Right cardiac atrium (tissue), 5 donors: ENCODE measurements around the gene SLC6A19. TPM values are rescaled to one million over a fixed set of nuclear protein-coding genes. Genes with fewer than 3 reads are reported as not detected.

Experiments used
- ATAC-seq, 2 donors: fragments of 200-7000 bp; cut with Tn5 transposase; one replicate each; pipeline versions ENCODE4 v1.8.0 to v1.9.1; 2020; ENCODE audit warnings: moderate library complexity in 2 of 2, mild to moderate bottlenecking in 1 of 2
- DNase-seq, 3 donors: peaks; one replicate each; pipeline ENCODE4 v3.0.0-alpha.2; 2020
- H3K27ac ChIP-seq: one replicate; pipeline ENCODE4 v1.5.1; 2013; ENCODE audit warnings: mild to moderate bottlenecking, low read length, control low read depth, moderate library complexity
- H3K27me3 ChIP-seq: one replicate; pipeline ENCODE4 v1.6.1; 2013; ENCODE audit not compliant: control insufficient read depth, insufficient read depth
- H3K4me1 ChIP-seq: one replicate; pipeline ENCODE4 v1.6.1; 2013; ENCODE audit warnings: low read length; ENCODE audit not compliant: control insufficient read depth, insufficient read depth
- H3K4me3 ChIP-seq: one replicate; pipeline ENCODE4 v1.5.1; 2013; ENCODE audit warnings: low read length, control low read depth
- H3K9me3 ChIP-seq: one replicate; pipeline ENCODE4 v1.6.1; 2013; ENCODE audit warnings: low read length; ENCODE audit not compliant: control insufficient read depth
- WGBS: extraction: QIAGEN DNeasy Blood & Tissue Kit; methylation state at CpG from one replicate; pipeline ENCODE4 v1.1.7; 2013; 5-methylcytosine and 5-hydroxymethylcytosine counted together
- intact Hi-C, 4 donors: fragments of 100-400 bp; cut with DNase I; formaldehyde crosslinking; loops; one replicate each; pipeline versions ENCODE4 v1.11.0 to v1.14.0; 2022 to 2023
- polyA plus RNA-seq: library from polyadenylated mRNA; stranded (reverse); fragments of 200-250 nt; gene quantifications from one replicate; pipeline ENCODE4 v1.2.3, GENCODE V29; 2013
- total RNA-seq, 4 donors: library from RNA; stranded (reverse); fragmentation: NEBNext Ultra II Directional; extraction: Animal tissue kit (Norgen Biotek cat#: 25700); gene quantifications; one replicate each; pipeline ENCODE4 v1.2.1, GENCODE V29; 2021
- donor health status: healthy with polysubstance abuse.
- donor health status: DM: no; HTN: yes; CAD: no.
- donor health status: DM: no; HTN: no; CAD: no.
- donor health status: DM: no; HTN: yes; CAD: no; lungs with severe emphysema.
- donor health status: DM: yes; HTN: yes; CAD: no.

Gene SLC6A19
- total and polyA plus RNA-seq, 5 donors = not detected

DNA sequence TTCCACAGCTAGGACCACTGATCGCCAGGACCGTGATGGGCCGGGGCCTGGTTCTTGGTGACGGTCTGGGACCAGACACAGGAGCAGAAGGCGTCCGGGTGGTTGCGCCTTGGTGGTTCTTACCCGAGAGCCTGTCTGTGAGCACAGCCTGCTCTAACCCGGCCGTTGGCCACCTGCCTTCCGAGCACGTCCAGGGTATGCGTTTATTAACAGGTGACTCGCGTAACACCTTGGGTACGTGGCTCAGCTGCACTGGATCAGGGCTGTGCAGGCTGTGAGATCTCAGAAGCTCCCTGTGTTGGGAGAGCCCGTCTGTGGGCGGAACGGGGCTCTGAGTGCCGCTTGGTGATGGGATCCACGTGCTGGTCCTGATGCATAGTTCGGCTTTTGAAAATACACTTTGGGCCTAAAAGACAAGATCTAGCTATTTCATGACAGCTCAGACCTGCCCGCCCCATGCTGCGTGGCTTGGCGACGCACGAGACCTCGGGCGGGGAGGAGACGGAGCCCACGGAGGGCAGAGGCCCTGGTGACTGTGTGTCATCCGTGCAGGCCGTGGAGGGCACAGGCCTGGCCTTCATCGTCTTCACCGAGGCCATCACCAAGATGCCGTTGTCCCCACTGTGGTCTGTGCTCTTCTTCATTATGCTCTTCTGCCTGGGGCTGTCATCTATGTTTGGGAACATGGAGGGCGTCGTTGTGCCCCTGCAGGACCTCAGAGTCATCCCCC lies 17.1 kb downstream of the SLC6A19 start:
- H3K27ac ChIP-seq = no peak overlapping the region
- ATAC-seq = no peak
- 86% methylated on average over 38 of the region's 38 CpGs for WGBS
- peak in 2 of 3 donors; percentile 24 to 60 for DNase-seq
- no peaks in the 10 kb centered on the region for H3K4me1 ChIP-seq
- H3K9me3 ChIP-seq = no peaks in the 10 kb centered on the region
- H3K27me3 ChIP-seq = no peaks in the 10 kb centered on the region
- intact Hi-C loops = no loop called here
- no peak overlapping the region for H3K4me3 ChIP-seq

DNA sequence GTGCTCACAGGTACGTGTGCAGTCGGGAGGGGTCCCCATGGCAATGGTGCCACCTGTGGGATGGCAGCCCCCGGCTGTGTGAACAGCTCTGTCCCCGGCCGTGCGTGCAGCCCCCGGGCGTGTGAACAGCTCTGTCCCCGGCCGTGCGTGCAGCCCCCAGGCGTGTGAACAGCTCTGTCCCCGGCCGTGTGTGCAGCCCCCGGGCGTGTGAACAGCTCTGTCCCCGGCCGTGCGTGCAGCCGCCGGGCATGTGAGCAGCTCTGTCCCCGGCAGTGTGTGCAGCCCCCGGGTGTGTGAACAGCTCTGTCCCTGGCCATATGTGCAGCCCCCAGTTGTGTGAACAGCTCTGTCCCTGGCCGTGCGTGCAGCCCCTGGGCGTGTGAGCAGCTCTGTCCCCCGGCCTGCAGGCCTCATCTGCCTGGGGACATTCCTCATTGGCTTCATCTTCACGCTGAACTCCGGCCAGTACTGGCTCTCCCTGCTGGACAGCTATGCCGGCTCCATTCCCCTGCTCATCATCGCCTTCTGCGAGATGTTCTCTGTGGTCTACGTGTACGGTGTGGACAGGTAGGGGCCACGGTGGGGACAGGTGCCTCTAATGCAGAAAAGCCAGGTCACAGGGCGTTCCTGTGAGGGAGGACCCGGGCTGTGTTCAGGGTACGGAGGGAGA lies 17.8 kb downstream of the SLC6A19 start:
- no peaks in the 10 kb centered on the region for H3K4me1 ChIP-seq
- 76% methylated on average over 38 of the region's 38 CpGs for whole genome bisulfite sequencing
- no peak overlapping the region for H3K4me3 ChIP-seq
- H3K9me3 ChIP-seq = no peaks in the 10 kb centered on the region
- intact Hi-C loops = no loop called here
- ATAC-seq (no peak), DNase-seq (peak in 2 of 3 donors; percentile 35 to 43)
- H3K27ac ChIP-seq = no peak overlapping the region
- no peaks in the 10 kb centered on the region for H3K27me3 ChIP-seq

DNA sequence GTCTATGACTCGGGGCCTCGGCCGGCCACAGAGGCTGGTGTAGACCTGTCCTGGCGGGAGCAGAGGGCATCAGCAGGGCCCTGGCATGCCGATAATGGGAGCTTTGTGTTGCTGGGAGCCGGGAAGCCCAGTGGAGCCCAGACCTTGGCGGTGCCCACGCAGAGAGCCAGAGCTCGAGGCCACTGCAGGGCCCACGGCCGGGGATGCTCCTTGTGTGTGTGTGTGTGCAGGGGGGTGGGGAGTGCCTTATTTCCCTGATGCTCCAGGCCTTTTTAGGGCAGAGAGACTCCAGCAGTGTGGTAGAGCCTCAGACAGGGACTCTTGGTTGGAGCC lies 18.3 kb downstream of the SLC6A19 start:
- no peak for ATAC-seq
- intact Hi-C loops = no loop called here
- Histone ChIP-seq H3K27me3 (no peaks in the 10 kb centered on the region), H3K4me3 (no peak overlapping the region), H3K27ac (no peak overlapping the region), H3K4me1 (no peaks in the 10 kb centered on the region), H3K9me3 (no peaks in the 10 kb centered on the region)
- DNase-seq = peak in 2 of 3 donors; percentile 9 to 38
- 78% methylated on average over 11 of the region's 11 CpGs for WGBS

DNA sequence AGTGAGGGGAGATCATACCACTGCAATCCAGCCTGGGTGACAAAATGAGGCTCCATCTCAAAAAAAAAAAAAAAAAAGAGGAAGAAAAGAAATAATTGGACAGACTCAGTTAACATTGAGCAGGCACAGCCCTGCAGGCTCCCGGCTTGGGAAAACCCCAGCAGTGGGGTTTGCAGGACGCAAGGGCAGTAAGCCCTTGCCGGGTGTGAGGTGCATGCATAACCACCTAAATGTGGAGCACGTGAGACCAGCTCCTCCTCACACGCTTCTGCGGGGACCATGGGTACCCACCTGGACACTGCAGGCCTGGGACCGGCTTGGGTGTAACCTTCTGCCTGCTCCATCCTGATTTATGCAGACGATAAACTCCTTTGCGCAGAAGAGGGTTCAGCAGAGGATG lies 19.0 kb downstream of the SLC6A19 start:
- Histone ChIP-seq H3K4me3 (no peak overlapping the region), H3K4me1 (no peaks in the 10 kb centered on the region), H3K9me3 (no peaks in the 10 kb centered on the region), H3K27ac (no peak overlapping the region), H3K27me3 (no peaks in the 10 kb centered on the region)
- 85% methylated on average over 9 of the region's 9 CpGs for WGBS
- ATAC-seq = no peak
- intact Hi-C loops = no loop called here
- DNase-seq = peak in 2 of 3 donors; percentile 13 to 26

DNA sequence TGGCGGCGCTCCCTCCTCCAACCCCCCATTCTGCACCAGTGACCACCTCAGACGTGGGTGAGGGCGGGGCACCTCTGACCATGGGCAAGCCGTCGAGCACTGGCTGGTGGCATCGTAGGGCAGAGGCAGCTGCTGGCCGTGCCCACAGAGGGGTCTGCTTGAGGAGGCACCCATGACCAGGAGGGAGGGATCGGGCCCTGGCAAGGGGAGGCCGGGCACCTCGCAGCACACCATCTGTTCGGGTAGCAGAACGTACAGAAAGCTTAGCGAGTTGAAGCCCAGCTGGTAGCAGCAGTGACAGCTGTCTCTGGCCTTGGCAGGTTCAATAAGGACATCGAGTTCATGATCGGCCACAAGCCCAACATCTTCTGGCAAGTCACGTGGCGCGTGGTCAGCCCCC lies 19.4 kb downstream of the SLC6A19 start:
- intact Hi-C loops = no loop called here
- WGBS = 88% methylated on average over 19 of the region's 19 CpGs

DNA sequence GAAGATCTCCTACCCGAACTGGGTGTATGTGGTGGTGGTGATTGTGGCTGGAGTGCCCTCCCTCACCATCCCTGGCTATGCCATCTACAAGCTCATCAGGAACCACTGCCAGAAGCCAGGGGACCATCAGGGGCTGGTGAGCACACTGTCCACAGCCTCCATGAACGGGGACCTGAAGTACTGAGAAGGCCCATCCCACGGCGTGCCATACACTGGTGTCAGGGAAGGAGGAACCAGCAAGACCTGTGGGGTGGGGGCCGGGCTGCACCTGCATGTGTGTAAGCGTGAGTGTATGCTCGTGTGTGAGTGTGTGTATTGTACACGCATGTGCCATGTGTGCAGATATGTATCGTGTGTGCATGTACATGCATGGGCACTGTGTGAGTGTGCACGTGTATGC lies 20.3 kb downstream of the SLC6A19 start:
- 90% methylated on average over 10 of the region's 10 CpGs for WGBS
- H3K27me3 ChIP-seq = no peaks in the 10 kb centered on the region
- no peaks in the 10 kb centered on the region for H3K9me3 ChIP-seq
- no peak overlapping the region for H3K4me3 ChIP-seq
- DNase-seq (peak in 2 of 3 donors; percentile 3 to 19), ATAC-seq (no peak)
- intact Hi-C loops = no loop called here
- H3K27ac ChIP-seq = no peak overlapping the region
- no peaks in the 10 kb centered on the region for H3K4me1 ChIP-seq

More for the DNA sequence above, 19.4 kb downstream of the SLC6A19 start:
- ATAC-seq (no peak), DNase-seq (peak in 1 of 3 donors; percentile 30)
- H3K9me3 ChIP-seq = no peaks in the 10 kb centered on the region
- H3K27me3 ChIP-seq = no peaks in the 10 kb centered on the region
- H3K4me1 ChIP-seq = no peaks in the 10 kb centered on the region
- no peak overlapping the region for H3K4me3 ChIP-seq
- H3K27ac ChIP-seq = no peak overlapping the region

DNA sequence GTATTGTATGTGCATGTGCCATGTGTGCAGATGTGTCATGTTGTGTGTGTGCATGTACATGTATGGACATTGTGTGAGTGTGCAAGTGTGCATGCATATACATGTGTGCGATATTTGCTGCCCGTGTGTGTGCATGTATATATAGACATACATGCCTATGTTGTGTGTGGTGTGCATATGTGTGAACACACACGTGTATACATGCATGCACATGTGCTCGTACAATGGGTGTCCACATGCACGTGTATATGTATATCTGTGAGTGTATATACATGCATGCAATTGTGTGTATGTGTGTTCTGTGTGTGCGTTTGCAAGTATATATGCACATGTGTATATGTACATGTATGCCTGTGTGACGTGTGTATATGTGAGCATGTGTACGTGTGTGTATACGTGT lies 20.8 kb downstream of the SLC6A19 start:
- H3K4me3 ChIP-seq = no peak overlapping the region
- intact Hi-C loops = no loop called here
- H3K27ac ChIP-seq = no peak overlapping the region
- H3K27me3 ChIP-seq = no peaks in the 10 kb centered on the region
- DNase-seq = no peak
- H3K4me1 ChIP-seq = no peaks in the 10 kb centered on the region
- 95% methylated on average over 9 of the region's 9 CpGs for WGBS
- ATAC-seq = no peak
- no peaks in the 10 kb centered on the region for H3K9me3 ChIP-seq

DNA sequence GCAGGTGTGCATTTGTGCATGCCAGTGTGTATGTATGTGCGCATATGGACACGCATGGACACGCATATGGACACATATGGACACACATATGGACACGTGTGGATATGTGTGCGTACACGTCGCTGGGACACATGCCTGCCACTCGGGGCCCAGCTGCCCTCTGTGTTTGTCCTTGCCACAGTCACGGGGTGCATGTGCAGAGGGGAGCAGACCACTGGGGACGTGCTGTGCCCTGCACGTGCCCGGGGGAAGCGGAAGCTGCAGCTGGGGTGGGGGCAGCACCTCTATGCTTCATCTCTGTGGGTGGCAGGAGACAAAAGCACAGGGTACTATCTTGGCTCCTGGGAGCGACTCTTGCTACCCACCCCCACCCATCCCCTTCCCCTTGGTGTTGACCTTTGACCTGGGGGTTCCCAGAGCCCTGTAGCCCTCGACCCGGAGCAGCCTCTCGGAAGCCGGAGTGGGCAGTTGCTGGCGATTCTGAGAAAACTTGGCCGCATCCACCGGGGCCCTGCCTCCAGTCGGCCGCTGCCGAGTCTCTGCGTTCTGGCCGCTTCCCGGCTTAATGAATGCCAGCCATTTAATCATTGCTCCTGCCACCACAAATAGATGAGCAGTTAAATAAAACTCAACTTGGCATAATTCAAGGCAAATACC lies 21.4 kb downstream of the SLC6A19 start:
- ATAC-seq = no peak
- no peaks in the 10 kb centered on the region for H3K27me3 ChIP-seq

DNA sequence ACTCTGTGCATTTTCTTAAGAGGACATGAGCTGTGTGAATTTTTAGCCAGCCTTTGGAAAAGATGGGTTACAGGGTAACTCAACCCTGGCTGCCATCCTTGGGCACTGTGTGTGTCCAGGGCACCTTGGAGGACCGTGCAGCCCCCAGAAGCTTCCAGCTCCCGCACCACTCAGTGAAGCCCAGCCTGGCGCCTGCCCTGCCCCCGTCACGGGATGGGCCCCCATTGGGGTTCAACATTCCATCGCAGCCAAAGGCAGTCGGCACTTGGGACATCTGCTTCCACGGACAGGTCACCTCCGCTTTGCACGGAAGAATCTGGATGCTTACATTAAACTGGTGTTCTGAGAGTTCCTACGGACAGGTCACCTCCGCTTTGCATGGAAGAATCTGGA lies 21.9 kb downstream of the SLC6A19 start:
- H3K27me3 ChIP-seq = no peaks in the 10 kb centered on the region
- DNase-seq = peak in 2 of 3 donors; percentile 14 to 30
- no peaks in the 10 kb centered on the region for H3K9me3 ChIP-seq
- H3K4me3 ChIP-seq = no peak overlapping the region
- WGBS = 80% methylated on average over 12 of the region's 12 CpGs
- ATAC-seq = no peak
- no peak overlapping the region for H3K27ac ChIP-seq
- no peaks in the 10 kb centered on the region for H3K4me1 ChIP-seq
- intact Hi-C loops = no loop called here

More for the DNA sequence above, 21.4 kb downstream of the SLC6A19 start:
- WGBS = 85% methylated on average over 27 of the region's 27 CpGs
- no peak overlapping the region for H3K27ac ChIP-seq
- H3K4me1 ChIP-seq = no peaks in the 10 kb centered on the region
- no peak overlapping the region for H3K4me3 ChIP-seq
- H3K9me3 ChIP-seq = no peaks in the 10 kb centered on the region
- intact Hi-C loops = no loop called here
- peak in 2 of 3 donors; percentile 17 to 36 for DNase-seq

DNA sequence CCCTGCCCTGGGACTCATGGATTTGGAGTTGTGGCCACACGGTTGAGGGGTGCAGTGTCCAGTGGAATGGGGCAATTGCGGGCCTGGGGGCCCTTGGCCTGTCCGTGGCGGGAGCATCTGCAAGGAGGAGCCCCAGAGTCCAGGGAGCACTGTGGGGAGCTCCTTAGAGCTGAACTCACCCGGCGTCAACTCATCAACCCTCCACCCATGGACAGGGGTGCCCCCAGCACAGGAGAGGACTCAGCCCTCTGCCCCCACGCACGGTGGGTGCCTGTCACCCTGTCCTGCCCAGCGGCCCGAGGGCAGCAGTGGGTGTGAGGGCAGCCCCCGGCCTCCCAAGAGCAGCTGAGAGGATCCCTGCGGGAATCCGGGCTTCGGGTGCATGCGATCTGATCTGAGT lies 23.2 kb downstream of the SLC6A19 start:
- DNase-seq = no peak
- Histone ChIP-seq H3K4me1 (no peaks in the 10 kb centered on the region), H3K4me3 (no peak overlapping the region), H3K9me3 (no peaks in the 10 kb centered on the region), H3K27ac (no peak overlapping the region), H3K27me3 (no peaks in the 10 kb centered on the region)
- ATAC-seq = no peak
- 83% methylated on average over 15 of the region's 15 CpGs for WGBS
- intact Hi-C loops = no loop called here

DNA sequence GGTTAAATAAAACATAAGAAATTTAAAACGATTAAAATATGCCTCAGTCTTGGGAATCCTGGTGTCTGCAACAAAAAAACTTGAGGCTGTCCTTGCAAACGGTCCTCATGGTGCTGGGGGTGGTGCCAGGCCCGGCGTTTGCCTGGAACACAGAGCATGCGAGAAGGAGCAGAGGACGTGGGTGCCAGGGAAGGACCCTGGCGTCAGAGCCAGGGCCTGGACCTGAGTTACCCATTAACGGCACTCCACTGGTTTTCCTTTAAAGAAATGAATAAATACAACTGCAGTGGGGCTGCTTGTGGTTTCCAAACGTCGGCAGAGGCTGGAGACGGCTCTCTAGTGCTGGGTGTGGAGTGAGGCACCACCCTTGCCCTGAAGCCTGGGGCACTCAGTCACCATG lies 23.7 kb downstream of the SLC6A19 start, which contains the start of gene SLC6A18:
Gene SLC6A18 (plus strand): TSS at position 301 of the 400 bp plus-strand sequence. CDS start 97 bp downstream, at position 398.
- no peaks in the 10 kb centered on the region for H3K4me1 ChIP-seq
- H3K27me3 ChIP-seq = no peaks in the 10 kb centered on the region
- DNase-seq = no peak
- no peak within 1 kb of the TSS for H3K4me3 ChIP-seq
- no peak within 1 kb of the TSS for H3K27ac ChIP-seq
- no peaks in the 10 kb centered on the region for H3K9me3 ChIP-seq
- ATAC-seq = no peak
- intact Hi-C loops = no loop called here
- WGBS = 73% methylated on average over 11 of the region's 11 CpGs
